Right ventricle myocardium inferior (tissue), 1 donor: ENCODE results near the gene GRK7. TPM values are rescaled to one million over a fixed set of nuclear protein-coding genes. Genes with fewer than 3 reads are reported as not detected.

Experiments used
- ATAC-seq: fragments of 200-7000 bp; cut with Tn5 transposase; one replicate; pipeline ENCODE4 v1.9.1; 2020; ENCODE audit warnings: mild to moderate bottlenecking, moderate library complexity
- DNase-seq: peaks from one replicate; pipeline ENCODE4 v3.0.0; 2021; ENCODE audit errors: missing footprints
- intact Hi-C: fragments of 100-400 bp; cut with DNase I; formaldehyde crosslinking; loops from one replicate; pipeline ENCODE4 v1.11.0; 2022
- long read RNA-seq: library from polyadenylated mRNA; unstranded; transcript quantifications from one replicate; pipeline ENCODE4 v2.0.0, GENCODE V29; 2021
- total RNA-seq: library from RNA; stranded (reverse); fragmentation: NEBNext Ultra II Directional; extraction: Animal tissue kit (Norgen Biotek cat#: 25700); gene quantifications from one replicate; pipeline ENCODE4 v1.2.1, GENCODE V29; 2021
- donor health status: DM: no; HTN: yes; CAD: no; lungs with severe emphysema.

Gene GRK7
- total RNA-seq = not detected
- long read RNA-seq, partial matches to known transcripts = 0 of 1 reads
- long read RNA-seq, other reads (novel, unspliced or antisense) = 1 of 1 reads

- intact Hi-C loops = no loop called here
- DNase-seq = no peak
- no peak for ATAC-seq
Observed at GRCh38 chr3:141763088-141763750, at the start of gene GRK7. Gene GRK7 (plus strand): TSS chr3:141763408. CDS start chr3:141778285, 14,877 bp downstream.

- intact Hi-C loops = no loop called here
- ATAC-seq (no peak), DNase-seq (no peak)
Observed at GRCh38 chr3:141714671-141715070, 48.5 kb upstream of the GRK7 start.

GRCh38 chr3:141722081-141722480 lies 41.1 kb upstream of the GRK7 start:
- intact Hi-C loops = no loop called here

GRCh38 chr3:141722648-141723047 lies 40.6 kb upstream of the GRK7 start:
- intact Hi-C loops = no loop called here
- DNase-seq (no peak), ATAC-seq (no peak)

More at GRCh38 chr3:141722081-141722480, 41.1 kb upstream of the GRK7 start:
- ATAC-seq = no peak
- DNase-seq = no peak

GRCh38 chr3:141723255-141723654 lies 40.0 kb upstream of the GRK7 start:
- no peak for ATAC-seq
- DNase-seq = no peak
- intact Hi-C loops = no loop called here

GRCh38 chr3:141724186-141724585 lies 39.0 kb upstream of the GRK7 start:
- intact Hi-C loops = no loop called here
- ATAC-seq = no peak
- no peak for DNase-seq

- intact Hi-C loops = no loop called here
Observed at GRCh38 chr3:141725036-141725435, 38.2 kb upstream of the GRK7 start.

GRCh38 chr3:141726483-141726882 lies 36.7 kb upstream of the GRK7 start:
- DNase-seq (no peak), ATAC-seq (no peak)
- intact Hi-C loops = no loop called here

More at GRCh38 chr3:141725036-141725435, 38.2 kb upstream of the GRK7 start:
- ATAC-seq (no peak), DNase-seq (no peak)

GRCh38 chr3:141728355-141728892 lies 34.8 kb upstream of the GRK7 start:
- intact Hi-C loops = no loop called here
- ATAC-seq = no peak
- no peak for DNase-seq

- intact Hi-C loops = no loop called here
- ATAC-seq (no peak), DNase-seq (no peak)
Observed at GRCh38 chr3:141729240-141729639, 34.0 kb upstream of the GRK7 start.

- DNase-seq (no peak), ATAC-seq (no peak)
- intact Hi-C loops = loop anchor here (5.0 to 10.0 kb wide), 3 partner anchors 62 to 160 kb away; no protein-coding TSS in a partner anchor
Observed at GRCh38 chr3:141735176-141735575, 28.0 kb upstream of the GRK7 start.

- no peak for DNase-seq
- intact Hi-C loops = loop anchor here (5.0 to 10.0 kb wide), 3 partner anchors 61 to 161 kb away; no protein-coding TSS in a partner anchor
- ATAC-seq = no peak
Observed at GRCh38 chr3:141735770-141736465, 27.3 kb upstream of the GRK7 start.

- DNase-seq = no peak
- intact Hi-C loops = loop anchor here (5.0 to 10.0 kb wide), 3 partner anchors 60 to 162 kb away; no protein-coding TSS in a partner anchor
- no peak for ATAC-seq
Observed at GRCh38 chr3:141737093-141737492, 26.1 kb upstream of the GRK7 start.

GRCh38 chr3:141737678-141738021 lies 25.6 kb upstream of the GRK7 start:
- intact Hi-C loops = loop anchor here (1.0 to 10.0 kb wide), 5 partner anchors 60 to 176 kb away; no protein-coding TSS in a partner anchor
- no peak for ATAC-seq
- no peak for DNase-seq

- ATAC-seq = peak; percentile 97
- intact Hi-C loops = loop anchor here (1.0 to 10.0 kb wide), 5 partner anchors 59 to 175 kb away; no protein-coding TSS in a partner anchor
- DNase-seq = peak; percentile 96
Observed at GRCh38 chr3:141738022-141738890, 25.0 kb upstream of the GRK7 start, which contains the start of gene RNF7. Gene RNF7 (plus strand): TSS chr3:141738298. CDS start chr3:141738342, 44 bp downstream.

- DNase-seq (no peak), ATAC-seq (no peak)
- intact Hi-C loops = loop anchor here (1.0 to 10.0 kb wide), 5 partner anchors 58 to 174 kb away; no protein-coding TSS in a partner anchor
Observed at GRCh38 chr3:141738891-141739363, 24.3 kb upstream of the GRK7 start.

GRCh38 chr3:141739731-141740130 lies 23.5 kb upstream of the GRK7 start:
- no peak for ATAC-seq

GRCh38 chr3:141740349-141740748 lies 22.9 kb upstream of the GRK7 start:
- intact Hi-C loops = no loop called here

More at GRCh38 chr3:141739731-141740130, 23.5 kb upstream of the GRK7 start:
- intact Hi-C loops = loop anchor here (5.0 to 10.0 kb wide), 3 partner anchors 58 to 165 kb away; no protein-coding TSS in a partner anchor
- DNase-seq = no peak

More at GRCh38 chr3:141740349-141740748, 22.9 kb upstream of the GRK7 start:
- DNase-seq (no peak), ATAC-seq (no peak)
